Measurements from ENCODE around the gene ADORA2B.

ADORA2B gene

DNA sequence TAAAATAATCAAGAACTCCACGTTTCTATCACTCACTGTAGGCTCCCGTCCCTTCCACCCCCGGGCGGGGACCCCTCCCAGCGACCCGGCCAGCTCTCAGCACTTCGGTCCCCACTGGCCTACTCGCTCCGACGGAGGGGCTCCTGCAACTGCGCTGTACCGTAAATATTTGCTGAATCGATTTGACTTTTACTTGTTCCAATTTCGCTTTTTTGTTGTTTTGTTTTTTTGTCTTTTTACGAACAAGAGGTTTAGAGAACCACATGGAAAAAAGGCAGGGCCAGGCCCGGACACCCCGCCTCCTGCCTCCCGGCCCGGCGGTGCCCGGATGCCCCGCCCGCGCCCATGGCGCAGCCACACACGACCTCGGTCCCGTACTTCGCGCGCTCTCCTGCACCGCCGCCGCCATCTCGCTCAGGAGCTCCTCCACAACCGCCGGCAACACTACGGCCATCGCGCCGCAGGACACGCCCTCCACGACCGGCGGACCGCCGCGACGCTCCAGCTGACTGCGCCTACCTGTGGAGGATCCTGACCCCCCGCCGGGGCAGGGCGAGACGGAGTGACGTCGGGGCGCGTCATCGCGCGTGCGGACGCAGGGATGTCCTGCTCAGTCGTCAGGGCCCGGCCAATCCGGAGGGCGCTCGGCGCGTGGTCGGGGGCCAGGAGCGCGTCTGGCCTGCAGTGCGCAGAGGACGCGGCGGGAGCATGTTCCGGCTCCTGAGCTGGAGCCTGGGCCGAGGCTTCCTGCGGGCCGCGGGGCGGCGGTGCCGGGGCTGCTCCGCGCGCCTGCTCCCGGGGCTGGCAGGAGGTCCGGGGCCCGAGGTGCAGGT is 54.4 kb downstream of the ADORA2B start, which contains the start of the genes TTC19 and ZSWIM7:
Gene TTC19, plus strand, starts transcription at position 684 of the 833 bp plus-strand sequence. Its CDS starts 25 bp downstream, at position 709.
Gene ZSWIM7, minus strand, starts transcription at position 564 of the 833 bp plus-strand sequence. Its CDS starts 110 bp downstream, at position 454.
- peak; percentile 82 for DNase-seq

DNA sequence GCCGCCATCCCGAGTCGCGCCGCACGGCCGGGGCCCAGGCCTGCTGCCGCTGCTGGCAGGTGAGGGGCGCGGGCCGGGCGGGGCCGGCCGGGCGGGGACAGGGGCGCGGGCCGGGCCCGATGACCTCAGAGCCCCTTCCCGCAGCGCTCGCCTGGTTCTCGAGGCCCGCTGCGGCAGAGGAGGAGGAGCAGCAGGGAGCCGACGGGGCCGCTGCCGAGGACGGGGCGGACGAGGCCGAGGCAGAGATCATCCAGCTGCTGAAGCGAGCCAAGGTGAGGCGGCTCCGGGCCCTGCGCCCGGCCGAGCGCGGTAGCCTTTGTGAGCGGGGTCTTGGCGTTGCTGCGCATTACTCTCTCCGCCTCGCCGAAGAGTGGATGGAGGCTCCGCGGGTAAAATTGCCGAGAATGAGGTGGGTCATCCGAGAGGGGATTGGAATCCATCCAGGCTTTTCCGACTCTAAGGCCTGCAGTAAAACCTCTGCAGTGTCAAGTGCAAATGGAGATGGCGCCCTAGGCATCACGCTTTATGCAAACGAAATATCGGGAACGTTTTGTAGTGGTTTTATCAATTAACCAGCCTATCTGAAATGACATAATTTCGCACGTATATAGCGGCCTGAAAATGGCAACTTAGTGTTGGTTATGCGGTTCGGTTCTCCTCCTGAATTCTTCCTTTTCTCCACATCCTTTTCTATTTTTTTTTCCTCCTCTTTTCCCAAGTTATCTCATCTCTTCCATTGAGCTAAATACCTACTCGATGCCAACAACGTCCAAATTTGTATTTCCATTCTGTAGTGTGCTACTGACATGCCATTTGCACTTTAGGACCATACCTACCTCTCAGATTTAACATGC is 55.3 kb downstream of the ADORA2B start:
- DNase-seq, result no peak

DNA sequence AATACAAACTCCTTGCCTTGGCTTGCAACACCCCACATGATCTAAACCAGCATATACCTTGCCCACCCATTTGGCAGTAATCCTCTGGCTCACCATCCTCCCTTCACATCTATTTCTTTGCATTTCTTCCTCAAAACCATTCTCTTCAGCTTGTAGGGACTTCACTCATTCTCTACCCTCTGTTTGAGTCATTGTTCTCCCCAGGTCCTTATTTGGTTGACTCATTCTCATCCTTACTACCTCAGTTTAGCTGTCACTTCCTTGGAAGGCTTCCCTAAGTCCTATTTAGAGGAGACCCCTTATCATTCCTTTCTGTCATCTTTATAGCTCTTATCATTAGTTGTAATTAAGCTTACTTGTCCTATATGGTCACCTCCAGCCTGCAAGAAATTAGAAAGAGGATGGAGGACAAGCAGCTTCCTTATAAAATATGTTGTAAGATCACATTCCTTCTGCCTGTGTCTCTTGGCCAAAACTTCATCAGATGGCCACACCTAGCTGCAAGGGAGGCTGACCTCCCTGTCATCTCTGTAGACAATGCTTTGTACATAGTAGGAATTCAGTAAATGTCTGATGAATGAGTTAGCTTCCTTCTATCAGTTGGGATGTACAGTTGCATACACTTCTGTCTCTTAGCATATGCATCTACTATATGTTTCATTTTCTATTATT is 56.4 kb downstream of the ADORA2B start:
- no peak for DNase-seq

DNA sequence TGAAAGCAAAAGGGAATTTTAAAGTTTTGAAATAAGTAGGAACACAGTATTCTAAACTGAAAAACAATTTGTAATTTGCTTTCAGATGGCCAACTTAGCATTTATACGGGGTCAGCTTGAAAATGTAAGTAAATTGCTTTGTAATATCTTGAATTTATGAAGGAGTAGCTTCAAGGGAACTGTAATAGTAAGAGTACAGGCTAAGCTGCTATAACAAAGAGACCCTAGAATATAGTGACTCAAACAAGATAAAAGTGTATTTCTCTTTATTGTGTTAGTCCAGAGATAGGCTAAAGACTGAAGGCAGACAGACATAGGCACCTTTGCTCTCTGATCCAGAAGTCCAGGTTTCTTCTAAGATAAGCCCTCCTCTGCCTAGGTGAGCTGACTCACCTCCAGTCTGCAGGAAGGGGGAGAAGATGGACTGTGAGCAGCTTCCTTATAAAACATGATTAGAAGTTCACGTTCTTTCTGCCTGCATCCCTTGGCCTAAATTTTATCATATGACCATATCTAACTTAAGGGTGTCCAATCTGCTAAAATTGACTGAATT is 57.9 kb downstream of the ADORA2B start:
- no peak for DNase-seq

DNA sequence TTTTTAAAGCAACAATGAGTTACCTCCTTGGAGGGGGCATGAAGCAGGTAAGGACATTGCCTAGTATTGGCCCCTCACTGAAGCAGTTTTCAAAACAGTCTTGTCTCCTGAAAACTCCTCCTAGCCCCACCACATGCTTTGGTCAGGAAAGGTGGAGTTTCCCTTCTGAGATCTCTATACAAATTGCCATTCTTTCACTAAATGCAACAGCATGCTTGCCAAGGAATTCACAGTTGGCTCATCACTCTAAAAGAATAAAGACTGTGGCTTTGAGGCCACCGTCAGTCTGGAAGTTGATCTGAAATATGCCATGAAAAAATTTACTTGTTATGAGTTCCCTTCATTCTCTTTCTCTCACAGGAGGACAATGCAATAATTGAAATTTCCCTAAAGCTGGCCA is 58.9 kb downstream of the ADORA2B start:
- no peak for DNase-seq

DNA sequence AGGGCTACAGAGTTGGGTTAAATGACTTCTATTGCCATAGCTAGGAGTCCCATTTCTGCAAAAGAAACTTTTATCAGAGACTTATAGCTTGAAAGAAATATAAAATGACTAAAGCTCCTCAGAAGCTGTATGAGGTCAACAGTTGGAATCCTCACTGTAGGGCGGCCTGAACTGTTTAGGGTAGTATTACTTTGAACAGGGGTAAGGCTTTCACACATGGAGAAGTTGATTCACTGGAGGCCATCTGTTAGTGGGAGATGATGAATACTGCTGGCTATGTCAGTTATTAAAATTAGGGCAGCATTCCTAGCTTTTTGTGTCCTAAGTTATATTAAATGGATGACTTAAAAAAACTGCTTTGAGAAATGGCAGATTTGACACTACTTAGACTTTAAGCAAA is 60.7 kb downstream of the ADORA2B start:
- DNase-seq, result no peak

DNA sequence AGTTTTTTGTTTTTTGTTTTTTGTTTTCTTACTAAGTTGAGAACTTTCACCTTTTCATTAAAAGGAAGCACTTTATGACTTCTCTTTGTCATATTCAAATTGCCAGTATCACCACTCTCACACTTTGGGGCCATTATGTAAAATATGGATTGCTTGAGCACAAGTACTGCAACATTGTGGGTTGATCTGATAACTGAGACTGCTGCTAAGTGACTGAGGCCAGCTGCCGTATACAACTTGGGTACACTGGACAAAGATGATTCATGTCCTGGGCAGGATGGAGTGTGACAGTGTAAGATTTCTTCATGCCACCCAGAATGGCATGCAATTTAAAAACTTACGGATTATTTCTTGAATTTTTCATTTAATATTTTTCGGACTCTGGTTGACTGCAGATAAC is 62.5 kb downstream of the ADORA2B start:
- no peak for DNase-seq

DNA sequence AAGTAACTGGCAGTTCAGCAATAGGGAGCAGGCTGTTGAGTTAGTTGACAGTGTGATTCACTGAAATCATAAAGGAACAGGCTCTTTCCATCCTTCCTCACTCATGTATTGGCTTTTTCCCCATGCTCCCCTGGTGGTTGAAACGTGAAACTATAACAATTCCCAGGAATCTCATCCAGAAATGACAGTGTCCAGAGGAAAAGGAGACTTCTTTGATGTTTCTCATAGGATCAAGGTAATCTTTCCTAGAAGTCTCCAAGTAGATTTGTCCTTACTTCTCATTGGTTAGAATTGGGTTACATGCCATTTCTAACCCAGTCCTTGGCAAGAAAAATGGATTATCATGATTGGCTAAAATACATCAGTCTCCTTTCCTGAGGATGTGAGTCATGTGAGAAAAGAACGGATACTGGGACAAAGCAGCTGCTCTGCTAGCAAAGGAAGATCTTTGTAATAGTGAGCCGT is 69.0 kb downstream of the ADORA2B start:
- DNase-seq, result no peak

DNA sequence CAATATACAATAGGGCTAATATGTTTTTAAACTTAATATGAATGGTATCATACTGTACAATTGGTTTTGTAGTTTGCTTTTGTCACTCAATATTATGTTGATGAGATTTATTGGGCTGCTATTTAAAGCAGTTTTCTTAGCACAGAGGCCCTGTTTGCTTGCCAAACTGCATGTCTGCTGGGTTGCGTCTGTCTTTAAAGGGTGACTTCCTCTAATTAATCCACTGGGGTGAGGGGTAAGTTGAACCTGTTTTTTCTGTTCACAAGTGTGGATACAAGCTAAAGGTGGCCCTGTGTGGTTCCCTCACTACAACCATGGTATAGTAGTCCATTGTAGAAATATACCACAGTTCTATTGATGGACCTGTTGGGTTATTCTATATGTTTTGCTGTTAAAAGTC is 74.4 kb downstream of the ADORA2B start:
- no peak for DNase-seq

DNA sequence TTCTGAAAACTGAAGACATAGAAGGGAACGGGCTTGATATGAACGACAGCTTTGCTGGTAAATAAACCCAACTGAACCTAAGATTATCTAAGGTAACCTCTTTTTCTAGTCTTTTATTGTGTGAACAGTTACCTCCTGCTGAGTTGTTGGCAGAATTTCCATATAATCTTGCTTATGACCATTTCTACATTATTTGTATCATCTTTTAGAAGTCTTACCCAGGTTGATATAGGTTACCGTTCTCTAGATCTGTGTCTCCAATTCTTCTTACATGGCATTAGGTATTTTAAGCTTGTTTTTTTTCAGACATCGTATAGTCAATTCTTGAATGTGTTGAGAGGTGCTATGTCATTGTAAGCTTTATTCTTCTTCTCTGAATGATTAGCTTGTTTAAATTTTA is 79.0 kb downstream of the ADORA2B start:
- DNase-seq, result no peak

DNA sequence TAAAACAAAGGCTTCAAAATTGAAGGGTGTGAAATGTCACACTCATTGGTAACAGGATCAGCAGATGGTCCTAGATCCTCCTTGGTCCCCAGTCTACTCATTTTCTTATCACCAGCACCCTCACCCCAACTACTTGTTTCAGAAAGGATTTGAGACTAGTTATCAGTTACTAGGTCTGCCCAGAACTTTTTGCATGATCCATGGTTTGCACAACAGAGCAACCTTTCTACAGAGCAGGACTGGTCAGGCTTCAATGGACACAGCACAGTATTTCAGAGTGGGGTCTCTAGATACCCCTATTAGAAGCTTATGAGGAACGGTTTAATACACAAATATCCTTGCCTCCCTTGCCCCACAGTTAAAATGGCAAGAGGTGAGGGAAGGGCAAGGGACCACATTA is 80.3 kb downstream of the ADORA2B start:
- DNase-seq, result no peak

Data from activated CD4-positive, alpha-beta T cell treated with anti-CD3 and anti-CD28 coated beads for 1 hour (primary cell).